Liver (tissue), 9 donors: Measurements from ENCODE around the gene WDR27. TPM values are rescaled to one million over a fixed set of nuclear protein-coding genes. Genes with fewer than 3 reads are reported as not detected.

Source experiments
- DNase-seq: peaks from one replicate; pipeline ENCODE4 v3.0.0-alpha.2; 2017; ENCODE audit warnings: low spot score
- H3K27ac ChIP-seq, 2 donors: one replicate each; pipeline ENCODE4 v1.7.0; 2013; ENCODE audit warnings: inconsistent platforms in 2 of 2, low read length in 2 of 2, control low read depth in 1 of 2, low read depth in 1 of 2, mild to moderate bottlenecking in 1 of 2
- H3K27me3 ChIP-seq, 4 donors: one replicate each; pipeline versions ENCODE4 v1.6.1 to v1.7.0; 2013; ENCODE audit warnings: low read length in 3 of 4, inconsistent platforms in 1 of 4, mild to moderate bottlenecking in 1 of 4, moderate library complexity in 1 of 4; ENCODE audit not compliant: control insufficient read depth in 4 of 4, insufficient read depth in 4 of 4
- H3K36me3 ChIP-seq, 4 donors: one replicate each; pipeline versions ENCODE4 v1.6.1 to v1.7.0; 2013; ENCODE audit warnings: low read length in 3 of 4, mild to moderate bottlenecking in 3 of 4, low read depth in 1 of 4, moderate library complexity in 1 of 4; ENCODE audit not compliant: control insufficient read depth in 4 of 4, insufficient read depth in 3 of 4
- H3K4me1 ChIP-seq, 4 donors: one replicate each; pipeline versions ENCODE4 v1.6.1 to v1.7.0; 2013; ENCODE audit warnings: low read length in 3 of 4, mild to moderate bottlenecking in 3 of 4, moderate library complexity in 1 of 4; ENCODE audit not compliant: control insufficient read depth in 4 of 4, insufficient read depth in 4 of 4
- H3K4me3 ChIP-seq, 3 donors: one replicate each; pipeline versions ENCODE4 v1.6.1 to v1.7.0; 2013; ENCODE audit warnings: low read length in 3 of 3, control low read depth in 1 of 3, low read depth in 1 of 3, mild to moderate bottlenecking in 1 of 3
- H3K9ac ChIP-seq, 2 donors: one replicate each; pipeline ENCODE4 v1.7.0; 2013; ENCODE audit warnings: low read length in 2 of 2, mild to moderate bottlenecking in 2 of 2, moderate library complexity in 2 of 2, control low read depth in 1 of 2, low read depth in 1 of 2
- H3K9me3 ChIP-seq, 4 donors: one replicate each; pipeline versions ENCODE4 v1.6.1 to v1.7.0; 2013; ENCODE audit warnings: low read length in 3 of 4; ENCODE audit not compliant: control insufficient read depth in 4 of 4
- EGR1 ChIP-seq, 2 donors: IDR thresholded peaks; 2 replicates each; pipeline ENCODE4 v1.6.1; 2016 to 2018; ENCODE audit warnings: antibody characterized with exemption in 2 of 2, low read depth in 2 of 2
- FOXA1 ChIP-seq: IDR thresholded peaks from 2 replicates; pipeline ENCODE4 v1.6.1; 2016; ENCODE audit warnings: antibody characterized with exemption
- FOXA2 ChIP-seq: IDR thresholded peaks from 2 replicates; pipeline ENCODE4 v1.6.1; 2016; ENCODE audit warnings: antibody characterized with exemption
- HNF4A ChIP-seq, 2 donors: conservative IDR thresholded peaks; 2 replicates each; pipeline ENCODE4 v1.6.1; 2016; ENCODE audit warnings: antibody characterized with exemption in 2 of 2, mild to moderate bottlenecking in 2 of 2
- HNF4G ChIP-seq: IDR thresholded peaks from 2 replicates; pipeline ENCODE4 v1.6.1; 2016; ENCODE audit warnings: antibody characterized with exemption
- JUND ChIP-seq, 2 donors: IDR thresholded peaks; 2 replicates each; pipeline ENCODE4 v1.6.1; 2016; ENCODE audit warnings: antibody characterized with exemption in 2 of 2
- NR2F2 ChIP-seq: IDR thresholded peaks from 2 replicates; pipeline ENCODE4 v1.6.1; 2016; ENCODE audit warnings: antibody characterized with exemption
- RAD21 ChIP-seq, 2 donors: IDR thresholded peaks; 2 replicates each; pipeline ENCODE4 v1.6.1; 2016; ENCODE audit warnings: antibody characterized with exemption in 2 of 2, mild to moderate bottlenecking in 2 of 2
- REST ChIP-seq: IDR thresholded peaks from 2 replicates; pipeline ENCODE4 v1.6.1; 2016; ENCODE audit warnings: antibody characterized with exemption, mild to moderate bottlenecking
- RXRA ChIP-seq, 2 donors: IDR thresholded peaks; 2 replicates each; pipeline ENCODE4 v1.6.1; 2017 to 2018; ENCODE audit warnings: antibody characterized with exemption in 2 of 2, mild to moderate bottlenecking in 1 of 2
- SP1 ChIP-seq: IDR thresholded peaks from 2 replicates; pipeline ENCODE4 v1.6.1; 2018; ENCODE audit warnings: antibody characterized with exemption, mild to moderate bottlenecking
- TAF1 ChIP-seq: conservative IDR thresholded peaks from 2 replicates; pipeline ENCODE4 v1.6.1; 2016; ENCODE audit warnings: antibody characterized with exemption, mild to moderate bottlenecking
- YY1 ChIP-seq: IDR thresholded peaks from 2 replicates; pipeline ENCODE4 v1.6.1; 2016; ENCODE audit warnings: antibody characterized with exemption, mild to moderate bottlenecking
- WGBS: extraction: QIAGEN DNeasy Blood & Tissue Kit; methylation state at CpG from one replicate; pipeline ENCODE4 v1.1.7; 2013; 5-methylcytosine and 5-hydroxymethylcytosine counted together
- polyA plus RNA-seq, 2 donors: library from polyadenylated mRNA; stranded (reverse) in 1 of 2; unstranded in 1 of 2; fragments of 200-250 nt in 1 of 2; fragments of >200 nt in 1 of 2; fragmentation: Nextera tagmentation in 1 of 2; extraction: Ambion mirVana in 1 of 2; gene quantifications; one replicate each; pipeline versions ENCODE4 v1.2.1 to v1.2.3, GENCODE V29; 2013 to 2015
- total RNA-seq, 2 donors: library from RNA; depleted of rRNA; stranded (reverse); fragments of >200 nt; gene quantifications; one replicate each; pipeline ENCODE4 v1.2.3, GENCODE V29; 2014
- TF ChIP-seq, protein P1 (sequence below): IDR thresholded peaks from 2 replicates; pipeline ENCODE4 v1.6.1; 2016; ENCODE audit warnings: antibody characterized with exemption
- TF ChIP-seq, protein P2 (sequence below): fragments of 150-350 bp; IDR thresholded peaks from 2 replicates; pipeline ENCODE4 v1.5.1; 2017; ENCODE audit warnings: improper control_type of control experiment, low read depth, low read length; ENCODE audit not compliant: missing input control
- TF ChIP-seq, protein P3 (sequence below): IDR thresholded peaks from 2 replicates; pipeline ENCODE4 v1.6.1; 2016; ENCODE audit warnings: antibody characterized with exemption
- TF ChIP-seq, protein P4 (sequence below): IDR thresholded peaks from 2 replicates; pipeline ENCODE4 v1.6.1; 2016; ENCODE audit warnings: antibody characterized with exemption
- donor health status: healthy.
- donor health status: healthy.
- donor health status: healthy.
- donor health status: healthy.
- donor health status: healthy.

Gene WDR27
- total and polyA plus RNA-seq, 4 donors = 3.7 to 20.1 (median 7.7) TPM

GRCh38 chr6:169587975-169588374, 113.9 kb downstream of the WDR27 start:
- H3K9me3 ChIP-seq = no peaks in the 10 kb centered on the region
- no peaks in the 10 kb centered on the region for H3K27me3 ChIP-seq
- 96% methylated on average over 5 of the region's 5 CpGs for WGBS
- H3K36me3 ChIP-seq = no peaks in the 10 kb centered on the region
- H3K27ac ChIP-seq = no peak overlapping the region
- H3K4me1 ChIP-seq = peaks cover 1 to 12% (median 7%) of the 10 kb centered on the region in 4 donors
- H3K4me3 ChIP-seq = no peak overlapping the region
- TF ChIP-seq HNF4G (no peak), RAD21 (IDR thresholded peaks at IDR 0.05) (no peak), NR2F2 (no peak), SP1 (no peak), EGR1 (IDR thresholded peaks at IDR 0.05; ENCODE audit: low read depth in 2 of 2) (no peak), JUND (IDR thresholded peaks at IDR 0.05) (no peak), RXRA (IDR thresholded peaks at IDR 0.05) (no peak), FOXA1 (no peak)
- TF ChIP-seq, protein P1, sequence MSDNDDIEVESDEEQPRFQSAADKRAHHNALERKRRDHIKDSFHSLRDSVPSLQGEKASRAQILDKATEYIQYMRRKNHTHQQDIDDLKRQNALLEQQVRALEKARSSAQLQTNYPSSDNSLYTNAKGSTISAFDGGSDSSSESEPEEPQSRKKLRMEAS = no peak
- TF ChIP-seq, protein P2, sequence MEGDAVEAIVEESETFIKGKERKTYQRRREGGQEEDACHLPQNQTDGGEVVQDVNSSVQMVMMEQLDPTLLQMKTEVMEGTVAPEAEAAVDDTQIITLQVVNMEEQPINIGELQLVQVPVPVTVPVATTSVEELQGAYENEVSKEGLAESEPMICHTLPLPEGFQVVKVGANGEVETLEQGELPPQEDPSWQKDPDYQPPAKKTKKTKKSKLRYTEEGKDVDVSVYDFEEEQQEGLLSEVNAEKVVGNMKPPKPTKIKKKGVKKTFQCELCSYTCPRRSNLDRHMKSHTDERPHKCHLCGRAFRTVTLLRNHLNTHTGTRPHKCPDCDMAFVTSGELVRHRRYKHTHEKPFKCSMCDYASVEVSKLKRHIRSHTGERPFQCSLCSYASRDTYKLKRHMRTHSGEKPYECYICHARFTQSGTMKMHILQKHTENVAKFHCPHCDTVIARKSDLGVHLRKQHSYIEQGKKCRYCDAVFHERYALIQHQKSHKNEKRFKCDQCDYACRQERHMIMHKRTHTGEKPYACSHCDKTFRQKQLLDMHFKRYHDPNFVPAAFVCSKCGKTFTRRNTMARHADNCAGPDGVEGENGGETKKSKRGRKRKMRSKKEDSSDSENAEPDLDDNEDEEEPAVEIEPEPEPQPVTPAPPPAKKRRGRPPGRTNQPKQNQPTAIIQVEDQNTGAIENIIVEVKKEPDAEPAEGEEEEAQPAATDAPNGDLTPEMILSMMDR = no peak
- no peak for DNase-seq
- no peak overlapping the region for H3K9ac ChIP-seq

GRCh38 chr6:169583886-169584541, 117.8 kb downstream of the WDR27 start:
- peaks cover 0 to 4% (median 1%) of the 10 kb centered on the region in 4 donors for H3K4me1 ChIP-seq
- no peak for TF ChIP-seq SP1
- TF ChIP-seq FOXA2 = no peak
- no peak for TF ChIP-seq TAF1
- TF ChIP-seq, protein P3, sequence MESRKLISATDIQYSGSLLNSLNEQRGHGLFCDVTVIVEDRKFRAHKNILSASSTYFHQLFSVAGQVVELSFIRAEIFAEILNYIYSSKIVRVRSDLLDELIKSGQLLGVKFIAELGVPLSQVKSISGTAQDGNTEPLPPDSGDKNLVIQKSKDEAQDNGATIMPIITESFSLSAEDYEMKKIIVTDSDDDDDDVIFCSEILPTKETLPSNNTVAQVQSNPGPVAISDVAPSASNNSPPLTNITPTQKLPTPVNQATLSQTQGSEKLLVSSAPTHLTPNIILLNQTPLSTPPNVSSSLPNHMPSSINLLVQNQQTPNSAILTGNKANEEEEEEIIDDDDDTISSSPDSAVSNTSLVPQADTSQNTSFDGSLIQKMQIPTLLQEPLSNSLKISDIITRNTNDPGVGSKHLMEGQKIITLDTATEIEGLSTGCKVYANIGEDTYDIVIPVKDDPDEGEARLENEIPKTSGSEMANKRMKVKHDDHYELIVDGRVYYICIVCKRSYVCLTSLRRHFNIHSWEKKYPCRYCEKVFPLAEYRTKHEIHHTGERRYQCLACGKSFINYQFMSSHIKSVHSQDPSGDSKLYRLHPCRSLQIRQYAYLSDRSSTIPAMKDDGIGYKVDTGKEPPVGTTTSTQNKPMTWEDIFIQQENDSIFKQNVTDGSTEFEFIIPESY = no peak
- no peak for TF ChIP-seq RAD21 (IDR thresholded peaks at IDR 0.05)
- no peak for TF ChIP-seq RXRA (IDR thresholded peaks at IDR 0.05)
- no peak for TF ChIP-seq EGR1 (IDR thresholded peaks at IDR 0.05; ENCODE audit: low read depth in 2 of 2)
- TF ChIP-seq YY1 = no peak
- no peak for TF ChIP-seq HNF4A (conservative IDR thresholded peaks at IDR 0.05)
- no peak for TF ChIP-seq NR2F2
- no peak for TF ChIP-seq REST
- TF ChIP-seq, protein P4, sequence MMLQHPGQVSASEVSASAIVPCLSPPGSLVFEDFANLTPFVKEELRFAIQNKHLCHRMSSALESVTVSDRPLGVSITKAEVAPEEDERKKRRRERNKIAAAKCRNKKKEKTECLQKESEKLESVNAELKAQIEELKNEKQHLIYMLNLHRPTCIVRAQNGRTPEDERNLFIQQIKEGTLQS = no peak
- no peaks in the 10 kb centered on the region for H3K27me3 ChIP-seq
- no peaks in the 10 kb centered on the region for H3K36me3 ChIP-seq
- H3K9ac ChIP-seq = no peak overlapping the region
- no peak for DNase-seq
- H3K27ac ChIP-seq = no peak overlapping the region
- H3K9me3 ChIP-seq = no peaks in the 10 kb centered on the region
- H3K4me3 ChIP-seq = no peak overlapping the region
- WGBS = 68% methylated on average over 6 of the region's 6 CpGs
